Measurements from ENCODE around the gene JPH3. TPM values are rescaled to one million over a fixed set of nuclear protein-coding genes. Genes with fewer than 3 reads are reported as not detected.
"Not testable (repeated sequence)": the region's sequence is repeated elsewhere in the genome, so short reads cannot be mapped to it uniquely, and the experiment has no call there.

JPH3 gene
- total RNA-seq, 1 donor from 2014 or later: not detected

DNA sequence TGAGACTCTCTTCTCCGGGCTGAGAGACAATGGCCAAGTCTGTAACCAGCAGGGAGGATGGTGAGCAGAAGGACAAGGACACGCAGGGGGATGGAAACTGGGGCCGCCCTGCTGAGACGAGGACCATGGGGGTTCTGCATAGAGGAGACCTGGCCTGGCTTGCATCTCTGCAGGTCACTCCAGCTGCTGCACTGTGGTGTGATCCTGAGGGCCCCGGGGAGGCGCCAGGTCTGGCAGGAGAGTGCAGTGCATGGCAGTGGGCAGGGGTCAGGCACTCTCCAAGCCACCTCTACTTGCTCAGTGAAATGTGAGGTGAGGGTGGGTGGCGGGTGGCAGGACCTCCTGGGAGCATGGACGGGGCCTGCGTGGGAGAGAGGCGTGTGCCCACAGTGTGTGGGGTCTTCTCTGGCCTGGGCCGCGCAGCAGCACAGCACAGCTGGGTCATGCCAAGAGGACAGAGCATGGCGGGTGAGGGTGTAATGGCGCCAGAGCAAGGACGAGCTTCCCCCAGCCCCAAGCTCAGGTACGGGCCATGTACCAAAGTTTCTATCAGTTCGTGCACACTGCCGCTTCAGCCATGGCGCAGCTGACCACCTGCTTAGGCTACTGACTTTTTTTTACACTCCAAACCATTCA is 120.4 kb downstream of the JPH3 start:
- Mint-ChIP-seq H3K27ac (no peak overlapping the region), H3K4me1 (ENCODE audit: low read depth) (peaks cover 7% of the 10 kb centered on the region), H3K27me3 (ENCODE audit: insufficient read depth) (no peaks in the 10 kb centered on the region), H3K4me3 (no peak overlapping the region), H3K9me3 (no peaks in the 10 kb centered on the region), H3K36me3 (ENCODE audit: low read depth) (peaks cover 33% of the 10 kb centered on the region)
- intact Hi-C loops (cut with micrococcal nuclease): no loop called here
- no peak for DNase-seq (ENCODE audit: low spot score)

- H3K4me3 Mint-ChIP-seq: no peak overlapping the region
- H3K36me3 Mint-ChIP-seq (ENCODE audit: low read depth): peaks cover 36% of the 10 kb centered on the region
- H3K9me3 Mint-ChIP-seq: no peaks in the 10 kb centered on the region
- H3K4me1 Mint-ChIP-seq (ENCODE audit: low read depth): peaks cover 7% of the 10 kb centered on the region
- H3K27me3 Mint-ChIP-seq (ENCODE audit: insufficient read depth): no peaks in the 10 kb centered on the region
- no peak overlapping the region for H3K27ac Mint-ChIP-seq
- DNase-seq (ENCODE audit: low spot score): no peak
- intact Hi-C loops (cut with micrococcal nuclease): no loop called here
These were observed 120.9 kb downstream of the JPH3 start for GRCh38 chr16:87723226-87723623.

- H3K27ac Mint-ChIP-seq: no peak overlapping the region
- no peak overlapping the region for H3K4me3 Mint-ChIP-seq
- peaks cover 39% of the 10 kb centered on the region for H3K36me3 Mint-ChIP-seq (ENCODE audit: low read depth)
- H3K27me3 Mint-ChIP-seq (ENCODE audit: insufficient read depth): no peaks in the 10 kb centered on the region
- H3K4me1 Mint-ChIP-seq (ENCODE audit: low read depth): peaks cover 7% of the 10 kb centered on the region
- intact Hi-C loops (cut with micrococcal nuclease): no loop called here
- no peak for DNase-seq (ENCODE audit: low spot score)
- H3K9me3 Mint-ChIP-seq: no peaks in the 10 kb centered on the region
These were observed 122.4 kb downstream of the JPH3 start for GRCh38 chr16:87724490-87725291.

DNA sequence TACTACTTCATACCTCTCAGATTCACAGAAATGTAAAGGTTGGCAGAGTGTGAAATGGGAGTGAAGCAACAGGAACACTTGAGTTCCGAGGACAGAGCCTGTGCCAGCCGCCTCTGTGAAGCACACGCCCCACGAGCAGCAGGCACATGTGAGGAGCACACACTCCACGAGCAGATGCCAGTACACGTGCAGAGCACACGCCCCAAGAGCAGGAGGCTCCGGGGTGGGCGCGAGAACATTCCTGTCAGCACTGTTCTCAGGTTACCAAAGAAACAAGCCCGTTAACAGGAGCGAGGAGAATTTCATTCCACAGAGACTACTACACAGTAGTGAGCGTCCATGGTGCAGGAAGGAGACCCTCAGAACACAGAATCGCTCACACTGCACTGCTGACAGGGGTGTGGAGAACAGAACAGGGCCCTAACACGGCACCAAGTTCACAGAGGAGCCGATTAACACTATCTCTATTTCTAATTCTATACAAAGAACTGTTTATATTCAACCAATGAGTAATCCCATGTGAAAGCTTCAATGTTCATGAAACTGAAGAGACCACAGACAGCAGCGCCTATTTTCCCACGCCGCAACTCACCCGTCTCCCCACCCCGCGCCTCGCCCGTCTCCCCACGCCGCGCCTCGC is 123.4 kb downstream of the JPH3 start:
- Mint-ChIP-seq H3K27ac (no peak overlapping the region), H3K36me3 (ENCODE audit: low read depth) (peaks cover 36% of the 10 kb centered on the region), H3K27me3 (ENCODE audit: insufficient read depth) (no peaks in the 10 kb centered on the region), H3K9me3 (no peaks in the 10 kb centered on the region), H3K4me1 (ENCODE audit: low read depth) (peaks cover 7% of the 10 kb centered on the region), H3K4me3 (no peak overlapping the region)
- intact Hi-C loops (cut with micrococcal nuclease): no loop called here
- no peak for DNase-seq (ENCODE audit: low spot score)

GRCh38 chr16:87726577-87726976 is 124.3 kb downstream of the JPH3 start:
- H3K27me3 Mint-ChIP-seq (ENCODE audit: insufficient read depth); intact Hi-C loops (cut with micrococcal nuclease); H3K9me3 Mint-ChIP-seq; DNase-seq (ENCODE audit: low spot score); H3K27ac Mint-ChIP-seq; H3K4me1 Mint-ChIP-seq (ENCODE audit: low read depth); H3K4me3 Mint-ChIP-seq: not testable (repeated sequence)
- H3K36me3 Mint-ChIP-seq (ENCODE audit: low read depth): peaks cover 37% of the 10 kb centered on the region

DNA sequence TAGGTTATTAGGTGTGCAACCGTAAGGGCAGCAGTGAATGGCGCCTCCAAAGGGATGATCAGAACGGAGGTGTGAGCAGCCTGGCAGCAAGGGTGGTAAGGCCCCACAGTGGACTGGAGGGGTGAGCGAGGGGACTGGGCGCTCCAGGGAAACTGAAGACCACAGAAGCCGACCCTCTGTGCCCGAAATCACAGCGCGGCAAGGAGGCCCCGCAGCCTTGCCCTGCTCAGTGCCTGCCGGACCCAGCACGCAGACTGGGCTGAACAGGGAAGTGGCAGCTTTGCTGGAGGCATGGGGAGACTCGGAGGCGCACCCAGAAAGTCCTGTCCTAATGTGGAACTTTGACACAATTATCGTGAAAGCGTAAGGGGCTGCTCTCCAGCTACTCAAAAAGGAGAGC is 125.0 kb downstream of the JPH3 start:
- Mint-ChIP-seq H3K4me3 (no peak overlapping the region), H3K27me3 (ENCODE audit: insufficient read depth) (no peaks in the 10 kb centered on the region), H3K9me3 (no peaks in the 10 kb centered on the region), H3K4me1 (ENCODE audit: low read depth) (peaks cover 7% of the 10 kb centered on the region), H3K27ac (no peak overlapping the region), H3K36me3 (ENCODE audit: low read depth) (peaks cover 31% of the 10 kb centered on the region)
- intact Hi-C loops (cut with micrococcal nuclease): no loop called here
- DNase-seq (ENCODE audit: low spot score): no peak

GRCh38 chr16:87728026-87728425 is 125.7 kb downstream of the JPH3 start:
- Mint-ChIP-seq H3K27ac (no peak overlapping the region), H3K9me3 (no peaks in the 10 kb centered on the region), H3K4me1 (ENCODE audit: low read depth) (peaks cover 7% of the 10 kb centered on the region), H3K4me3 (no peak overlapping the region), H3K27me3 (ENCODE audit: insufficient read depth) (no peaks in the 10 kb centered on the region), H3K36me3 (ENCODE audit: low read depth) (peaks cover 29% of the 10 kb centered on the region)
- intact Hi-C loops (cut with micrococcal nuclease): no loop called here
- DNase-seq (ENCODE audit: low spot score): no peak

- Mint-ChIP-seq H3K4me1 (ENCODE audit: low read depth) (peaks cover 12% of the 10 kb centered on the region), H3K27me3 (ENCODE audit: insufficient read depth) (no peaks in the 10 kb centered on the region), H3K27ac (no peak overlapping the region), H3K4me3 (no peak overlapping the region), H3K9me3 (no peaks in the 10 kb centered on the region), H3K36me3 (ENCODE audit: low read depth) (peaks cover 21% of the 10 kb centered on the region)
- no peak for DNase-seq (ENCODE audit: low spot score)
- intact Hi-C loops (cut with micrococcal nuclease): no loop called here
These were observed 127.1 kb downstream of the JPH3 start for GRCh38 chr16:87729266-87729954.

DNA sequence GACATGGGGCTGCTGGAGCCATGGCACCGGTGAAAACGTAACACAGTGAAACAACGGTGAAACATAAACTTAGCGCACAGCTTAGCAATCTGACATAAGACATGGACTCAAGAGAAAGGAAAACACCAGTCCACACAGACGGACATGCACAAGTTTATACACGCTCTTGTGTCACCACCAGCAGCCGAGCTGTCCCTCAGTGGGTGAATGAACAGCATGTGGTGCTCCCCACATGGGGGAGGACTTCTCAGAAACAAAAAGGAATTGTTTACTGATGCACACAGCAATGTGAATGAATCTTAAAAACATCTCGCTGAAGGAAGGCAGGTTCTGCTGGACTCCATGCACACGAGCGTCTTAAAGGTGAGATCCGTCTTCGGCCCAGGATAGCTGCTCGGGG is 129.3 kb downstream of the JPH3 start:
- Mint-ChIP-seq H3K4me3 (no peak overlapping the region), H3K27ac (no peak overlapping the region), H3K9me3 (no peaks in the 10 kb centered on the region), H3K27me3 (ENCODE audit: insufficient read depth) (no peaks in the 10 kb centered on the region), H3K36me3 (ENCODE audit: low read depth) (peaks cover 11% of the 10 kb centered on the region), H3K4me1 (ENCODE audit: low read depth) (peaks cover 11% of the 10 kb centered on the region)
- DNase-seq (ENCODE audit: low spot score): no peak
- intact Hi-C loops (cut with micrococcal nuclease): no loop called here

DNA sequence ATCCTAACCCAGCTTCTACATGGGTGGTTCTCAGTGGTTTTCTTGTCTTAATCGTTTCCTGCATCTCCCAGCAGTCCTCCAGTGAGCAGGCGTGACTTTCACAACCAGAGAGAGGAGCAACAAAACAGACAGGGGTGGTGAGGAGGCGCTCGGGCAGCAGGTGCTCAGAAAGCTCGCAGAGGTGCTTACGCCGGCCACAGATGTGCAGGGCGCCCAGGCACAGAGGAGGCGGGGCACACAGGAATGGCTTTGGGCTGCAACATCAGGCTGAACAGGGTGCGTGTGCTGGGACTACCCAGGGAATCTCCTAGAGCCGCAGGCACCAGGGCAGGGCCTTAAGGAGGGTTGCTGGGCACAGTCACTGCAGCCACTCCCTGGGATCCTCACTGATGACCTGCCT is 130.9 kb downstream of the JPH3 start:
- Mint-ChIP-seq H3K4me1 (ENCODE audit: low read depth) (peaks cover 11% of the 10 kb centered on the region), H3K9me3 (no peaks in the 10 kb centered on the region), H3K27me3 (ENCODE audit: insufficient read depth) (no peaks in the 10 kb centered on the region), H3K27ac (no peak overlapping the region), H3K36me3 (ENCODE audit: low read depth) (peaks cover 9% of the 10 kb centered on the region), H3K4me3 (no peak overlapping the region)
- intact Hi-C loops (cut with micrococcal nuclease): no loop called here
- no peak for DNase-seq (ENCODE audit: low spot score)

DNA sequence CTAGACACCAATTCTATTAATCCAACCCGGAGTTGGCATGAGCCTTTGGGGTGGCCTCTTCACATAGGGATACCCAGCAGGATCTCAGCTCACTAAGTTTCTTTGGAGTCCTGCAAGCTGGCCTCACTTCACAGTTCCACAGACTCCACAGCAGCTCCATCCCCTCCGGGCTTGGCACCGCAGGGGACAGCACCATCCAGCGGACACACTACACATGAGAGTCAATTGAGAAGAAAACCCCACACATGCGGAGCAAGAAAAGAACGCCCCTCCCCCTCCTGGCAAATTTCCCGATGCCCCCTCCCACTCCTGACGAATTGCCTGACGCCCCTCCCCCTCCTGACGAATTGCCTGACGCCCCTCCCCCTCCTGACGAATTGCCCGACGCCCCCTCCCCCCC is 132.3 kb downstream of the JPH3 start:
- Mint-ChIP-seq H3K4me3 (no peak overlapping the region), H3K36me3 (ENCODE audit: low read depth) (peaks cover 4% of the 10 kb centered on the region), H3K27me3 (ENCODE audit: insufficient read depth) (no peaks in the 10 kb centered on the region), H3K27ac (no peak overlapping the region), H3K9me3 (no peaks in the 10 kb centered on the region), H3K4me1 (ENCODE audit: low read depth) (peaks cover 11% of the 10 kb centered on the region)
- DNase-seq (ENCODE audit: low spot score): no peak
- intact Hi-C loops (cut with micrococcal nuclease): no loop called here

DNA sequence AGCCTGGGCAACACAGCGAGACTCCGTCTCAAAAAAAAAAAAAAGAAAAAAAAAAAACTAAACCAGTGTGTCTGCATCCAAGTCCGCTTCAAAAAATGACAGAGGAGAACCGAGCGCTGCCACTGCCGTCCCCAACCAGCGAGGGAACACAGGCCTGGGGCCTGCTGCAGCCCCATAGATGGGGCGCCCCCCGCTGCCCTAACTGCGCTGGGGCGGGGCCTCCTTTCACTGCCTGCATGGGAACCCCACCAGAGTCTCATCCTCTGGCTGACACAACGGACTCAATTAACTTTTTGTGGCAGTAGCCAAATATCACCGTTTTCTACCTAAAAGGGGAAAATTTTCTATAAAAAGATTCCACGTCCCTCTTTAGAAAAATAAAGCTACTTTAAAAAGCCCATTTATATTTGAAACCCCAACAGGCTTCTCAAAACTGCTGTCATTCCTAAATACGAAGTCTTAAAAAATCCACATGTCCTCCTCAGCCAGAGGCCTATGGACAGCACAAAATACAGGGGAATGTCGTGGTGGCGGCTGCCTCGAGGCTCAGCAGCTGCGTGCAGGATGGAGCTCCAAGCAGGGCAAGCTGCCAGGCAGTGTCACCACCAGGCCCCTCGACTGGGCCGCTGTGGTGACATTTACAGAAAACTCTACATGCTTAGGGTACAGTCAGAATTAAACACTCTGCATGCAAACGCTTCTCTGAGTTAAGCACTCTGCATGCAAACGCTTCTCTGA is 133.1 kb downstream of the JPH3 start:
- Mint-ChIP-seq H3K27ac (no peak overlapping the region), H3K4me1 (ENCODE audit: low read depth) (peaks cover 11% of the 10 kb centered on the region), H3K36me3 (ENCODE audit: low read depth) (peaks cover 8% of the 10 kb centered on the region), H3K27me3 (ENCODE audit: insufficient read depth) (no peaks in the 10 kb centered on the region), H3K9me3 (no peaks in the 10 kb centered on the region), H3K4me3 (no peak overlapping the region)
- intact Hi-C loops (cut with micrococcal nuclease): no loop called here
- no peak for DNase-seq (ENCODE audit: low spot score)

All from activated T-helper 1 cell treated with anti-CD3 and anti-CD28 coated beads, Interleukin-12 subunit alpha, Interleukin-12 subunit beta, Interleukin-2, Interleukin-4 antibody, amounts not matched to agents 30 ng/mL and 10 ng/mL and 1 ng/mL, durations not matched to agents 14 hours and 24 hours and 36 hours (primary cell).